Astrocyte (in vitro differentiated cells and primary cell): ENCODE results near the gene TASOR. TPM values are rescaled to one million over a fixed set of nuclear protein-coding genes. Genes with fewer than 3 reads are reported as not detected.

Experiments used
- DNase-seq: peaks from one replicate; pipeline ENCODE4 v3.0.0-alpha.2; 2010; ENCODE audit warnings: low read depth
- FAIRE-seq: peaks from 2 replicates; lab custom pipeline; 2011; peaks lifted over from hg19 to GRCh38; lab: Jason Lieb, UNC
- H2AFZ ChIP-seq: 2 replicates; pipeline ENCODE4 v1.6.0; 2012; ENCODE audit warnings: low read depth, low read length, inconsistent platforms
- H3K27ac ChIP-seq: 2 replicates; pipeline ENCODE4 v1.5.1; 2011; ENCODE audit warnings: low read depth, low read length, inconsistent platforms
- H3K27me3 ChIP-seq: 2 replicates; pipeline ENCODE4 v1.6.0; 2011; ENCODE audit warnings: low read length, inconsistent platforms; ENCODE audit not compliant: insufficient read depth
- H3K36me3 ChIP-seq: 2 replicates; pipeline ENCODE4 v1.5.1; 2011; ENCODE audit warnings: low read length, inconsistent platforms; ENCODE audit not compliant: insufficient read depth
- H3K4me1 ChIP-seq: 2 replicates; pipeline ENCODE4 v1.5.1; 2011; ENCODE audit warnings: low read length, inconsistent platforms; ENCODE audit not compliant: insufficient read depth
- H3K4me2 ChIP-seq: 2 replicates; pipeline ENCODE4 v1.6.0; 2012; ENCODE audit warnings: low read length, inconsistent platforms
- H3K4me3 ChIP-seq: 2 replicates; pipeline ENCODE4 v1.5.1; 2011; ENCODE audit warnings: low read depth, mild to moderate bottlenecking, low read length, inconsistent platforms; ENCODE audit not compliant: insufficient read depth
- H3K79me2 ChIP-seq: 2 replicates; pipeline ENCODE4 v1.6.0; 2012; ENCODE audit warnings: mild to moderate bottlenecking, low read length, inconsistent platforms; ENCODE audit not compliant: insufficient read depth
- H3K9ac ChIP-seq: 2 replicates; pipeline ENCODE4 v1.6.0; 2012; ENCODE audit warnings: mild to moderate bottlenecking, low read length, inconsistent platforms
- H3K9me3 ChIP-seq: 2 replicates; pipeline ENCODE4 v1.5.1; 2012; ENCODE audit warnings: low read depth, mild to moderate bottlenecking, low read length, inconsistent platforms; ENCODE audit not compliant: insufficient read depth
- H4K20me1 ChIP-seq: 2 replicates; pipeline ENCODE4 v1.6.0; 2012; ENCODE audit warnings: low read length, inconsistent platforms; ENCODE audit not compliant: insufficient read depth
- H3K27ac Mint-ChIP-seq: one replicate; pipeline ENCODE4 v1.8.0; 2021; ENCODE audit warnings: mild to moderate bottlenecking, mixed read lengths; ENCODE audit not compliant: unreplicated experiment
- H3K27me3 Mint-ChIP-seq: one replicate; pipeline ENCODE4 v1.8.0; 2021; ENCODE audit warnings: low read depth, mixed read lengths; ENCODE audit not compliant: unreplicated experiment
- H3K36me3 Mint-ChIP-seq: one replicate; pipeline ENCODE4 v1.8.0; 2021; ENCODE audit warnings: low read depth, mixed read lengths; ENCODE audit not compliant: unreplicated experiment
- H3K4me1 Mint-ChIP-seq: one replicate; pipeline ENCODE4 v1.8.0; 2021; ENCODE audit warnings: low read depth, mixed read lengths; ENCODE audit not compliant: unreplicated experiment
- H3K4me3 Mint-ChIP-seq: one replicate; pipeline ENCODE4 v1.8.0; 2021; ENCODE audit warnings: mild to moderate bottlenecking, moderate library complexity, mixed read lengths; ENCODE audit not compliant: unreplicated experiment
- H3K9me3 Mint-ChIP-seq: one replicate; pipeline ENCODE4 v1.8.0; 2021; ENCODE audit warnings: mild to moderate bottlenecking, mixed read lengths; ENCODE audit not compliant: unreplicated experiment
- EZH2 ChIP-seq: IDR thresholded peaks from 2 replicates; pipeline ENCODE4 v1.6.1; 2012; ENCODE audit warnings: mild to moderate bottlenecking, low read length, inconsistent platforms; ENCODE audit not compliant: insufficient read depth
- total RNA-seq: library from RNA; stranded (reverse); gene quantifications from 2 replicates; pipeline ENCODE4 v1.2.1, GENCODE V29; 2021
- TF ChIP-seq, protein P1 (sequence below): IDR thresholded peaks from 2 replicates; pipeline ENCODE4 v1.5.1; 2011; ENCODE audit warnings: low read depth, mild to moderate bottlenecking, inconsistent platforms, low read length, moderate library complexity; ENCODE audit not compliant: insufficient read depth

Gene TASOR
- total RNA-seq, 1 donor from 2014 or later = 42.0 TPM

DNA sequence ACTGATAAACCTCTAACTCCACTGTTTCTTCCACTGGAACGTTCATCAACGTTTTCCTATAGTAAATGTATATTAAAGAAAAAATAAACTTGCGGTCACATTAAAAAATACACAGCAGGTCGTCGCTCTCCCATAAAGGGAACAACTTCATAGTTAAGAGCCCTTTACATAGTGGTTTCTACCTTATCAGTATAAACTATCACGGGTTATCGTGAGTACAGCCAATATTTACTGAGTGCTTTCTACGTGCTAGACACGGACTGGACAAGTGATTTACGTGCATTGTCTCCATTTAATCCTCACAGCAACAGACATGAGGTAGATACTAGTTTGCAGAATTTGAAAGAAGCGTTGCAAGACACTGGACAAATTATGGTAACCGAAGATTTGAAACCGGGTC lies 964 bp upstream of the TASOR start:
- H3K9ac ChIP-seq = no peak overlapping the region
- H3K4me2 ChIP-seq = no peak overlapping the region
- no peak overlapping the region for H3K27ac Mint-ChIP-seq
- TF ChIP-seq EZH2 = no peak
- TF ChIP-seq, protein P1, sequence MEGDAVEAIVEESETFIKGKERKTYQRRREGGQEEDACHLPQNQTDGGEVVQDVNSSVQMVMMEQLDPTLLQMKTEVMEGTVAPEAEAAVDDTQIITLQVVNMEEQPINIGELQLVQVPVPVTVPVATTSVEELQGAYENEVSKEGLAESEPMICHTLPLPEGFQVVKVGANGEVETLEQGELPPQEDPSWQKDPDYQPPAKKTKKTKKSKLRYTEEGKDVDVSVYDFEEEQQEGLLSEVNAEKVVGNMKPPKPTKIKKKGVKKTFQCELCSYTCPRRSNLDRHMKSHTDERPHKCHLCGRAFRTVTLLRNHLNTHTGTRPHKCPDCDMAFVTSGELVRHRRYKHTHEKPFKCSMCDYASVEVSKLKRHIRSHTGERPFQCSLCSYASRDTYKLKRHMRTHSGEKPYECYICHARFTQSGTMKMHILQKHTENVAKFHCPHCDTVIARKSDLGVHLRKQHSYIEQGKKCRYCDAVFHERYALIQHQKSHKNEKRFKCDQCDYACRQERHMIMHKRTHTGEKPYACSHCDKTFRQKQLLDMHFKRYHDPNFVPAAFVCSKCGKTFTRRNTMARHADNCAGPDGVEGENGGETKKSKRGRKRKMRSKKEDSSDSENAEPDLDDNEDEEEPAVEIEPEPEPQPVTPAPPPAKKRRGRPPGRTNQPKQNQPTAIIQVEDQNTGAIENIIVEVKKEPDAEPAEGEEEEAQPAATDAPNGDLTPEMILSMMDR = no peak
- H4K20me1 ChIP-seq = peaks cover 4% of the 10 kb centered on the region
- no peaks in the 10 kb centered on the region for H3K27me3 ChIP-seq
- no peak overlapping the region for H3K4me3 ChIP-seq
- peaks cover 2% of the 10 kb centered on the region for H3K36me3 Mint-ChIP-seq
- FAIRE-seq = no peak
- H3K4me1 Mint-ChIP-seq = peaks cover 11% of the 10 kb centered on the region
- H3K79me2 ChIP-seq = peaks cover 38% of the 10 kb centered on the region
- H2AFZ ChIP-seq = no peak overlapping the region
- peaks cover 3% of the 10 kb centered on the region for H3K4me1 ChIP-seq
- H3K4me3 Mint-ChIP-seq = peak overlapping the region; percentile 80
- H3K36me3 ChIP-seq = no peaks in the 10 kb centered on the region
- no peaks in the 10 kb centered on the region for H3K27me3 Mint-ChIP-seq
- peaks cover 5% of the 10 kb centered on the region for H3K9me3 ChIP-seq
- no peak for DNase-seq
- H3K9me3 Mint-ChIP-seq = peaks cover 5% of the 10 kb centered on the region
- H3K27ac ChIP-seq = no peak overlapping the region

DNA sequence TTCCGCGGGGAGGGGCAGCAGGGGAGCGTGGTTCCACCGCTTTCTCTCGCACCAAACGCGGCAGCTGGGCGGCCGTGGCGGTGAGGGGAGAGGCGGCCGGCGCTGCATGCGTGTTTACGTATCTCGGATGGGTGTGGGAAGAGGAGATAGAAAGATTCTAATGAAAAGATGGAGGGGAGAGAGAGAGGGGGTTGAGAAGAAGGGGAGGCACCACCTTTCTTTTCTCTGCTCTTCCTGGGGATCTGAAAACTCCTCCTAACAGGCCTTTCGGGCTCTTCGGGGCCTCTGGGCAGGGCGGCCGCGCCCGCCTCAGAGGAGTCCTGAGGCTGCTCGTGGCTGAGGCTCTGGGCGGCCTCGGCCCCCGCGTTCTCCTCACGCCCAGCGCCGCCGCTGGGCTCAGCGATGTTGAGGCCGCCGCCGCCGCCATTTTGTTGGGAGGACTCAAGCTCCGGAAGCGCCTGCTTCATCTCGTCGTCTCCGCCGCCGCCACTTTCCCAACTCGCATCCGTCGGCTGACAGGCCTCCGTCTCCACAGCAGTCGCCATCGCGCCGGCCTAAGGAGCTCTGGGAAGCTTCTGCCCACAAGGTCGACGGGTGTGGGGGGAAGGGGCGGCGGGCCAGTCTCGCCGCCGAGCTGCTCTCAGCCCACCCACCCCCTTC lies 473 bp downstream of the TASOR start:
- Histone ChIP-seq H3K9ac (peak overlapping the region; percentile 96), H3K4me2 (peak overlapping the region; percentile 89), H4K20me1 (peaks cover 11% of the 10 kb centered on the region), H2AFZ (peak overlapping the region; percentile 89), H3K4me1 (peaks cover 3% of the 10 kb centered on the region), H3K27me3 (no peaks in the 10 kb centered on the region), H3K9me3 (peaks cover 5% of the 10 kb centered on the region), H3K4me3 (peak overlapping the region; percentile 80), H3K79me2 (peaks cover 52% of the 10 kb centered on the region), H3K27ac (peak overlapping the region; percentile 95), H3K36me3 (no peaks in the 10 kb centered on the region)
- TF ChIP-seq EZH2 = no peak
- TF ChIP-seq, protein P1 = no peak
- peaks cover 2% of the 10 kb centered on the region for H3K36me3 Mint-ChIP-seq
- H3K9me3 Mint-ChIP-seq = peaks cover 5% of the 10 kb centered on the region
- peak overlapping the region; percentile 91 for H3K4me3 Mint-ChIP-seq
- peak overlapping the region; percentile 90 for H3K27ac Mint-ChIP-seq
- H3K4me1 Mint-ChIP-seq = peaks cover 14% of the 10 kb centered on the region
- H3K27me3 Mint-ChIP-seq = no peaks in the 10 kb centered on the region
- FAIRE-seq = no peak
- DNase-seq = peak; percentile 68

DNA sequence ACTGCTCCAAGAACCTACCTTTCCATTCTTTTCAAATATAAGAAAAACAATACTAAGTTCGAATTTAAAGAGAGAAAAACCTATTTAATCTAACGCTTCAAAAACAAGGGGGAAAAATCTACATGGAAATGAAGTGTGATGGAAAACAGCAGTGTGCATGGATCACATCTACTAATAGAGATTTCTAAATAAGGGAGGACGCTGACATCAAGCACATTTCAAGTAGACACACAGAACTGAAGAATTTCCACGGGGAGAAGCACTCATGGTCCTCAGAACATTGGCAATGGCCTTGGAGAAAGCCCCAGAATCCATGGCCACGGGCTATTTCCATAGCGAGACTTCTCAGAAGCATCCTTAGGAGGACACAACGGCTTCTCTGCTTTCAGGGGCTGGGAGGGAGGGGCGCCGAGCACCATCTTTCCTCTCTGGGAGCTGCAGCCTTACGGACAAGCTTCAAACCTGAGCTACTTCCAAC lies 1.0 kb downstream of the TASOR start:
- no peak for FAIRE-seq
- peaks cover 2% of the 10 kb centered on the region for H3K36me3 Mint-ChIP-seq
- peak overlapping the region; percentile 91 for H3K4me3 Mint-ChIP-seq

More for the DNA sequence above, 1.0 kb downstream of the TASOR start:
- peak overlapping the region; percentile 89 for H2AFZ ChIP-seq
- H3K4me3 ChIP-seq = peak overlapping the region; percentile 80
- H3K9me3 Mint-ChIP-seq = peaks cover 5% of the 10 kb centered on the region
- TF ChIP-seq, protein P1 = no peak
- no peak for TF ChIP-seq EZH2
- peaks cover 5% of the 10 kb centered on the region for H3K9me3 ChIP-seq
- H3K4me2 ChIP-seq = peak overlapping the region; percentile 89
- peak overlapping the region; percentile 95 for H3K27ac ChIP-seq
- peaks cover 14% of the 10 kb centered on the region for H3K4me1 Mint-ChIP-seq
- H3K27me3 Mint-ChIP-seq = no peaks in the 10 kb centered on the region
- no peaks in the 10 kb centered on the region for H3K36me3 ChIP-seq
- H4K20me1 ChIP-seq = peaks cover 11% of the 10 kb centered on the region
- H3K79me2 ChIP-seq = peaks cover 58% of the 10 kb centered on the region
- H3K9ac ChIP-seq = peak overlapping the region; percentile 96
- no peaks in the 10 kb centered on the region for H3K27me3 ChIP-seq
- peaks cover 3% of the 10 kb centered on the region for H3K4me1 ChIP-seq
- DNase-seq = no peak
- H3K27ac Mint-ChIP-seq = peak overlapping the region; percentile 90
